ENCODE measurements around the gene MON1A.

- TF ChIP-seq SP1 (IDR thresholded peaks at IDR 0.05), result no peak
- no peak for TF ChIP-seq BHLHE40 (IDR thresholded peaks at IDR 0.05; ENCODE audit: borderline replicate concordance)
- no peak for TF ChIP-seq ARNT (IDR thresholded peaks at IDR 0.05)
- TF ChIP-seq FOXA1 (IDR thresholded peaks at IDR 0.05), result no peak
- TF ChIP-seq FOXM1 (IDR thresholded peaks at IDR 0.05; ENCODE audit: borderline replicate concordance), result no peak
- no peak for TF ChIP-seq ELF4 (IDR thresholded peaks at IDR 0.05)
- no peak for TF ChIP-seq NFRKB (IDR thresholded peaks at IDR 0.05)
- no peak for TF ChIP-seq TARDBP (IDR thresholded peaks at IDR 0.05)
These were observed 48.9 kb downstream of the MON1A start for GRCh38 chr3:49880581-49881315.

Measured in HEK293T (cell line).